HepG2 (cell line): ENCODE results near the gene GPR55.

ENCODE experiments used
- BHLHE40 ChIP-seq: IDR thresholded peaks from 2 replicates; pipeline ENCODE4 v1.6.1; 2011; ENCODE audit warnings: low read length, improper control_type of control experiment
- EED ChIP-seq: sonication (generic); formaldehyde crosslinking; IDR thresholded peaks from 2 replicates; pipeline ENCODE4 v1.5.0; 2020; ENCODE audit warnings: mild to moderate bottlenecking, missing genetic modification reagents
- MYC ChIP-seq: sonication (generic); formaldehyde crosslinking; IDR thresholded peaks from 2 replicates; pipeline ENCODE4 v1.9.0; 2021; ENCODE audit warnings: missing genetic modification reagents, borderline replicate concordance
- PHF8 ChIP-seq: sonication (generic); formaldehyde crosslinking; IDR thresholded peaks from 2 replicates; pipeline ENCODE4 v1.5.0; 2020; ENCODE audit warnings: missing genetic modification reagents
- SP4 ChIP-seq: sonication (generic); formaldehyde crosslinking; IDR thresholded peaks from 2 replicates; pipeline ENCODE4 v1.8.1; 2023; ENCODE audit warnings: mild to moderate bottlenecking, missing genetic modification reagents
- TCF7 ChIP-seq: sonication (generic); IDR thresholded peaks from 2 replicates; pipeline ENCODE4 v1.6.1; 2016; ENCODE audit warnings: antibody characterized with exemption, low read depth
- TOE1 ChIP-seq: sonication (generic); formaldehyde crosslinking; IDR thresholded peaks from 2 replicates; pipeline ENCODE4 v1.4.0; 2020; ENCODE audit warnings: mild to moderate bottlenecking, missing genetic modification reagents
- ZNF513 ChIP-seq: sonication (generic); formaldehyde crosslinking; conservative IDR thresholded peaks from 2 replicates; pipeline ENCODE4 v1.5.0; 2020; ENCODE audit warnings: missing genetic modification reagents

GRCh38 chr2:230922951-230923717 is 1.9 kb downstream of the GPR55 start:
- TF ChIP-seq TCF7 (no peak), ZNF513 (CRISPR knock-in tag) (no peak), SP4 (CRISPR knock-in tag) (no peak), PHF8 (CRISPR knock-in tag) (no peak), BHLHE40 (no peak), EED (CRISPR knock-in tag) (no peak), MYC (CRISPR knock-in tag) (no peak), TOE1 (no peak)
